ENCODE measurements around the gene FGF19. TPM values are rescaled to one million over a fixed set of nuclear protein-coding genes. Genes with fewer than 3 reads are reported as not detected.

FGF19 gene
- total RNA-seq, 2 donors from 2014 or later: not detected

GRCh38 chr11:69734367-69734766, 30.5 kb upstream of the FGF19 start:
- H3K27ac ChIP-seq: no peak overlapping the region
- peaks cover 0 to 27% of the 10 kb centered on the region in 2 donors for H3K9me3 ChIP-seq
- no peak overlapping the region for H3K4me3 ChIP-seq
- TF ChIP-seq, protein P1, sequence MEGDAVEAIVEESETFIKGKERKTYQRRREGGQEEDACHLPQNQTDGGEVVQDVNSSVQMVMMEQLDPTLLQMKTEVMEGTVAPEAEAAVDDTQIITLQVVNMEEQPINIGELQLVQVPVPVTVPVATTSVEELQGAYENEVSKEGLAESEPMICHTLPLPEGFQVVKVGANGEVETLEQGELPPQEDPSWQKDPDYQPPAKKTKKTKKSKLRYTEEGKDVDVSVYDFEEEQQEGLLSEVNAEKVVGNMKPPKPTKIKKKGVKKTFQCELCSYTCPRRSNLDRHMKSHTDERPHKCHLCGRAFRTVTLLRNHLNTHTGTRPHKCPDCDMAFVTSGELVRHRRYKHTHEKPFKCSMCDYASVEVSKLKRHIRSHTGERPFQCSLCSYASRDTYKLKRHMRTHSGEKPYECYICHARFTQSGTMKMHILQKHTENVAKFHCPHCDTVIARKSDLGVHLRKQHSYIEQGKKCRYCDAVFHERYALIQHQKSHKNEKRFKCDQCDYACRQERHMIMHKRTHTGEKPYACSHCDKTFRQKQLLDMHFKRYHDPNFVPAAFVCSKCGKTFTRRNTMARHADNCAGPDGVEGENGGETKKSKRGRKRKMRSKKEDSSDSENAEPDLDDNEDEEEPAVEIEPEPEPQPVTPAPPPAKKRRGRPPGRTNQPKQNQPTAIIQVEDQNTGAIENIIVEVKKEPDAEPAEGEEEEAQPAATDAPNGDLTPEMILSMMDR (IDR thresholded peaks at IDR 0.05): no peak
- no peaks in the 10 kb centered on the region for H3K27me3 ChIP-seq
- H3K4me1 ChIP-seq: no peaks in the 10 kb centered on the region
- DNase-seq (ENCODE audit: low spot score): no peak
- H3K36me3 ChIP-seq: no peaks in the 10 kb centered on the region

DNA sequence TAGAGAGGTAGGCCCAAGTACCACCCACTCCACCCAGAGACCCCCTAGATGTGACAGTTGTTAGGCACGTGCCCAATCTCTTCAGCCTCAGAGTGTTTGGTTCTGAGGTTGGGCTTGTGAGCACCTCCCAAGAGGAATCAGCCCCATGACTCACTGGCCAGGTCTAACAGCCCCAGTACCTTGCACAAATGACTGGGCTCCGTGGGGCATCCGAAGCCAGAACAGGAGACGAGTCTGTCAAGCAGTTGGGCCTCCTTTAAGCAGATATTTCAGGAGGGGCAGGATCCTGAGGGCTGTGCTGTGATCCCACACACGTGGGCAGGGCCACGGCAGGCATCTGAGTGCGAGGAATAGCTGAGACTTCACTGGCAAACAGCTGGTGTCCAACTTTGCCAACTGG, 29.1 kb upstream of the FGF19 start:
- H3K27ac ChIP-seq: no peak overlapping the region
- no peaks in the 10 kb centered on the region for H3K4me1 ChIP-seq
- no peak overlapping the region for H3K4me3 ChIP-seq
- peaks cover 0 to 14% of the 10 kb centered on the region in 2 donors for H3K9me3 ChIP-seq
- no peak for DNase-seq (ENCODE audit: low spot score)
- H3K27me3 ChIP-seq: no peaks in the 10 kb centered on the region
- no peaks in the 10 kb centered on the region for H3K36me3 ChIP-seq
- TF ChIP-seq, protein P1 (IDR thresholded peaks at IDR 0.05): no peak

DNA sequence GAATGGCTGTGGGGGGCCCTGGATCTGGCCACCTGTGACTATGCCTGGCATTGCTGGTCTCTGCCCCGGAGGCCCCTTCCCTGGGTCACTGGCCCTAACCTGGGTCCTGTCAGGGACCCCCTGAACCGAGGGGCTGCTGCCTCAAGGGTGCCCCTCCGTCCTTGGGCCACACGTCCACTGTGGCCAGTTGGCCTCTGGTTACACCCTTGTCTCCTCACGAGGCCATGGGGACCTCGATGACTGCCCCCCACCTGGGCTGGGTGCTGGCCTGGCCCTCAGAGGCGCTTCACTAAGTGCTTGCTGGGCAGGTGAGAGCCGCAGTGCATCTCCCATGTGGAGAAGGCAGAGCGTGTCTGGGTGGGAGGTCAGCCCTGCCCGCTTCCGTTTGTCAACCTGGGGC, 27.3 kb upstream of the FGF19 start:
- H3K4me3 ChIP-seq: no peak overlapping the region
- H3K36me3 ChIP-seq: no peaks in the 10 kb centered on the region
- TF ChIP-seq, protein P1 (IDR thresholded peaks at IDR 0.05): no peak
- H3K4me1 ChIP-seq: no peaks in the 10 kb centered on the region
- H3K27ac ChIP-seq: no peak overlapping the region
- no peak for DNase-seq (ENCODE audit: low spot score)
- peaks cover 0 to 14% of the 10 kb centered on the region in 2 donors for H3K9me3 ChIP-seq
- no peaks in the 10 kb centered on the region for H3K27me3 ChIP-seq

DNA sequence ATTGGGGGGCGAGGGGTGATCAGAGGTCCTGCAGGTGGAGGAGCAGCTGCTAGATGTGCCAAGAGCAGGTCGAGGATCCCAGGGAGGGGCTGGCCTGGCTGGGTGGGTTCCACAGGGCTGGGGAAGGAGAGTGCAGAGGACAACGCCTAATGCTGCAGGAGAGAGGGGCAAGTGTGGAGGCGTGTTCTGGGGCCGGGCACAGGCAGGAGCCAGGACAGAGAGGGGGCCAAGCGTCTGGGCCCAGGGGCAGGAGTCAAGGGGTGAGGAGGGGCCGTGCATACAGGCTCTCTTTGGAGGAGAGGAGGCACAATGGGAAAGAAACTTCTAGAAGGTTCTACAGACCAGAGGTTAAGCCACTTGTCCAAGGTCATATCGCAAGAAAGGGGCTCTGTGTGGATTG, 26.7 kb upstream of the FGF19 start:
- H3K27me3 ChIP-seq: no peaks in the 10 kb centered on the region
- no peaks in the 10 kb centered on the region for H3K36me3 ChIP-seq
- no peak for DNase-seq (ENCODE audit: low spot score)
- H3K4me1 ChIP-seq: no peaks in the 10 kb centered on the region
- H3K27ac ChIP-seq: no peak overlapping the region
- H3K4me3 ChIP-seq: no peak overlapping the region
- peaks cover 0 to 14% of the 10 kb centered on the region in 2 donors for H3K9me3 ChIP-seq
- TF ChIP-seq, protein P1 (IDR thresholded peaks at IDR 0.05): no peak

DNA sequence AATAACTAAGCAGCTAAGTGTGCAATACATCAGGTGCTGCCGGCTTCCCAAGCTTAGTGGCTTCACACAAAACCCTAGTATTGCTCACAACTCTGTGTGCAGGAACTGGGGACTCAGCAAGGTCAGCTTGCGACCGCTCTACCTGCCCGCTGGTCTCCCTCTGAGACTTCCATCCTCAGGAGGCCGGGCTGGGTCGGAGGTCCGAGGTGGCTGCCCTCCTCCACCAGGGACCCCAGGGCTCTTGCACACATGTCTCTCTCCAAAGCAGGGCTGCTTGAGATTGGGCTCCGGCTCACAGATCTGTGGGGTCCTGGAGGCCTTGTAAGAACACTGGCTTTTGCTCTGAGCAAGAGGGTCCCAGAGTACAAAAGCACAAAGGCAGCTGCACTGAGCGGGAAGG, 25.4 kb upstream of the FGF19 start:
- Histone ChIP-seq H3K4me3 (no peak overlapping the region), H3K9me3 (peaks cover 0 to 6% of the 10 kb centered on the region in 2 donors), H3K36me3 (no peaks in the 10 kb centered on the region), H3K4me1 (no peaks in the 10 kb centered on the region), H3K27ac (no peak overlapping the region), H3K27me3 (no peaks in the 10 kb centered on the region)
- TF ChIP-seq, protein P1 (IDR thresholded peaks at IDR 0.05): no peak
- DNase-seq (ENCODE audit: low spot score): no peak

GRCh38 chr11:69727266-69727665, 23.4 kb upstream of the FGF19 start:
- Histone ChIP-seq H3K4me3 (no peak overlapping the region), H3K36me3 (no peaks in the 10 kb centered on the region), H3K9me3 (no peaks in the 10 kb centered on the region), H3K27ac (no peak overlapping the region), H3K4me1 (no peaks in the 10 kb centered on the region), H3K27me3 (no peaks in the 10 kb centered on the region)
- TF ChIP-seq, protein P1 (IDR thresholded peaks at IDR 0.05): no peak
- no peak for DNase-seq (ENCODE audit: low spot score)
